Activated gamma-delta T cell treated with anti-CD3 and anti-CD28 coated beads, Interleukin-2, amount 50 U/mL, for 16 hours (primary cell): ENCODE results near the gene CACNA2D3.
"Not testable (repeated sequence)": the region's sequence is repeated elsewhere in the genome, so short reads cannot be mapped to it uniquely, and the experiment has no call there.

Experiments
- DNase-seq: peaks from one replicate; pipeline ENCODE4 v3.0.0-alpha.2; 2020; ENCODE audit warnings: low read depth

The CACNA2D3 gene

DNA sequence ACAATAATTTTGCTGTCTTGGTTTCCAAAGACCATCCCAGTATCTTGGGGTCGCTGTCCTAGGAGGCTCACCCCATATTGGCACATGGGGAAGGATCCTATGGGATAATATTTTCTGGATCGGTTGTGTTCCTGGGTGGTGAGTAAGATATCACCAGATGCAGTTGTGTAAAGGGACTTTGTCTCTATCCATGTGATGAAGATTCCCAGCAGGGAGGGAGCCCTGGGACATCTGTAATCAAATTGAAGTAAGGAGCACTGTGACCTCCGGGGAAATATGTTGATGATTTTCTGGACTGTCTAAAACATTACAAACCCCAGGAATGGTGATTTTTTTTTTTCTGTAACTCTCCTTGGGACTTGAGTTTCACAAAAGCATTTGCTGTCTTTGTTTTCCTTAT lies 841.7 kb downstream of the CACNA2D3 start:
- DNase-seq, result no peak

DNA sequence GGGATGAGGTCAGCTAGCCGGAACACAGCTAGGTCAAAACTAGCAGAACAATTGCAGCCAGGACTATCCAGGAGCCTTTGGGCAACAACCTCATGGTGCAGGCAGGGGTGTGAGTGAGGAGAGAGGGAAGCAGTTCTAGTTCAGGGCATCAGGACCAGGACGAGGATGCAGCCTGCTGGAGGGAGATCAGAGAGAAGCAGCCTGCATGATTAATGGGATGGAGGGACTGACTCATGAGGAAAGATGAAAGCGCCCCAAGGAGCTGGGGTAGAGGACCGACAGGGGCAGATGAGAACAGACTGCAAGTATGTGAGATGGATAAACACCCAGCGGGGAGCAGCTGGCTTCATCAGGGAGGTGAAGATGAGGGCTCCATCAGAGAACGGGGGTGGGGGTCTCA lies 843.4 kb downstream of the CACNA2D3 start:
- DNase-seq, result no peak

DNA sequence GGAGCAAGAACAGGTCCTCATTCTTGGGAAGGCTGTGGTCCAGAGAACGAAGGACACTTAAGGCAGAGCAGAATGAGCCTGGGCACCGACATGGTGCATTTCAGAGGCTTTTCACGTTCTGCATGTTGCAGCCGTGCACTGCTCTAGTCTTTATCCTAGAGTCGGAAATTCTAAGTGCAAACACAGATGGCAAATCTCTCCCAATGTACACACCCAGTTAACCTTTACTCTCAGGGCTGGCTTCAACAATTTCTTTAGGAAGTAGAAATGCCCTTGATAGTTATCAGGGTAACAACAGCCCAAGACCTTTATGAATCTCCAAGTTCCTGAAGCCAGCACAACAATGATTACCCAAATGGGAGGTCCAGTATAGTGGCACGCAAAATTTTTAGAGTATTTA lies 844.6 kb downstream of the CACNA2D3 start:
- DNase-seq, result no peak

DNA sequence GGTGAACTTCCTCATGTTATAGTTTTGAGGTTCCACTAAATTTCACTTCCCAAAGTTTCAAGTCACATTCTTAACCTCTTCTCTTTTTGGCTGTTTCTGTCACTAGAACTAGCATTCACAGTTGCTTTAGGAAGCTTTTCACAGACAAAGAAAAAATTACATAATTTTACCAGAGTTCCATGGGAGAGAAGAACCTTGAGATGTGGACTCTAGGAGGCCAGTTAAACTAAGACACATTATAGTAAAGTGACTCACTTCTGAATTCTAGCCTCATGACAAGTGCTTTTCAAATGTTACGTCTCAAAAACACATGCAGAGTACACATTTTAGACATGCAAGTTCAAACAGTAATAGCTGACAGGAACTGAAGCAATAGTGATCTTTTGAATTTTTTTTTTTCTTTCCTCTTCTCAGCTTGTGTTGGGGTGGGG lies 845.4 kb downstream of the CACNA2D3 start:
- DNase-seq, result no peak

DNA sequence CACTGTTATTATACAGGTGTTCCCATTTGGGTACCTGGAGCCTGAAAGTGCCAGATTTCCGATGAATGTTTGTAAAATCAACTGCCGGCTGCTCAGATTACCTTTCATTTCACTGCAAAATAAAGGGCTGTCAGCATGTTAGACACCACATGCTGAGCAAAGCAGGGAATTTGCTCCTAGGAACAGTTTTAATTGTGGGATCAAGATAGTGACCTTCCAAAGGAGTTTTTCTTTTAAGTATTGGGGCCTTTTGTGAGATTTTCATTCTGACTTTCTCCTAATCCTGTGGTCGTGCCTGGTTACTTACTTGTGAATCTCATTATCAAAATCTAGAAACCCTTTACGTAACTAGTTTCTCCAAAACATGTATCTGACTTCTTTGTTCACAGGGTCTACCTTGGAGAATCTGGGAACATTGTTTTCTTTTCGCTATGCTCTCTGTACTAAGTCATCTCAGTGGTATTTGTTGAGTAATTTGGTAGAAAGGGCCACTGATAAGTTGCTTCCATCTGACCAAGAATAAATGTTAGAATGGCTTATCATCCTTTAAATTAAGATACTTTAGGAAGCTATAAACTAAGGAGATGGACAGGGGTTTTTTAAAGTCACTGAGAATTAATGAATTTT lies 846.3 kb downstream of the CACNA2D3 start:
- no peak for DNase-seq

DNA sequence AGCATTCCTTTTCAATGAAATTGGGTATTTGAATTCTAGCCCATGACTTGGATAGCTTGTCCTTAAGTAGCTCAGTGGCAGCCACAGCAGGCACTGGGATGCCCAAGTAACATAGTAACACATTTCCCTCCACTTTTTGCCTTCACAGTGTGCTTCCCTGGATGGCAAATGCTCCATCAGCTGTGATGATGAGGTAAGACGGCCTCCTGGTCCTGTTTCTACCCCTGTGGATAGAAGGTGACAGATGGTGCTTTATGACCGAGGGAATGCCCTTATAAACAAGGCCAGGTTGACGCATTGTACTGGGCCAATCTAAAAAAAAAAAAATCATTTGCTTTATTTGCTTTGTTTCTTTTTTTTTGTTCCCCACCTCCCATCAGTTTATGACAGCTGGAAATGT lies 847.3 kb downstream of the CACNA2D3 start:
- DNase-seq, result no peak

DNA sequence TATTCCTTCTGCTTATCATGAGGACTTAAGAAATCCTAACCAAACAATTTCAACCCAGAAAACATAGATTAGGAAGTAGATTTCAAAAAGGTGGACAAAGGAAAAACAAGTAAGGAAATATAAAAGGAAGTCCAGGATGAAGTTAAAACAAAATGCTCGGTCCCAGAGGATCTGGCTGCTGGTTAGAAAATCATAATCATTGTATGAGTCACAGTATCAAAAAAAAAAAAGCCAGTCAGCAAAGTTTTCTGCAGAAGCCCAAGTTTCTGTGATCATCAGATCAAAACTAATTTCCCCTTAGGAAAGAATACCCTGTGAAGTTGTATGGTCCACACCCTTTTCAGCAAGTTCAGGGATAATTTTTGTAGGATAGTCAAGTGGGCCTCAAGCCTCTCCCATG lies 848.5 kb downstream of the CACNA2D3 start:
- no peak for DNase-seq

DNA sequence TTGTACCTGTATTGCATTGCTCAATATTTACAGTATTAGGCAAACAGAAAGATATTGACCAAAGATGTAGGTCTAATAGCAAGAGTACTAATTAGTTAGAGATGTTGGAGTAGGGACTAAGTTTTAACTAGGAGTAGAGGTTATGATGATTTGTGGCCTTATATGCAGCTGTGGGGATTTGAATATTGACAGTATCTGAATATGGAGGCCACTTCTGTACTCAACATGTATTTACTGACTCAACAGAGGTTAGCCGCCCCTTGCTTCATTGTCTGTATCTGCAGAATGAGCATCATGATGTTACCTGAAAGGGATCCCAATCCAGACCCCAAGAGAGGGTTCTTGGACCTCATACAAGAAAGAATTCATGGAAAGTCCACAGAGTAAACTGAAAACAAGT lies 855.1 kb downstream of the CACNA2D3 start:
- no peak for DNase-seq

DNA sequence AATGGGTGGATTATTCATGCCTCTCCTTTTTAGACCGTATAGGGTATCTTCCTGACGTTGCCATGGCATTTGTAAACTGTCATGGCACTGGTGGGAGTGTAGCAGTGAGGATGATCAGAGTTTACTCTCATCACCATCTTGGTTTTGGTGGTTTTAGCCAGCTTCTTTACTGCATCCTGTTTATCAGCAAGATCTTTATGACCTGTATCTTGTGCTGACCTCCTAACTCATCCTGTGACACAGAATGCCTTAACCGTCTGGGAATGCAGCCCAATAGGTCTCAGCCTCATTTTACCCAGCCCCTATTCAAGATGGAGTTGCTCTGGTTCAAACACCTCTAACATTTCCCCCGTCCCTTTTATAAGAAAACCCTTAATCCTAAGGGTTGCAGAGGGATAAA lies 855.6 kb downstream of the CACNA2D3 start:
- DNase-seq, result not testable (repeated sequence)

DNA sequence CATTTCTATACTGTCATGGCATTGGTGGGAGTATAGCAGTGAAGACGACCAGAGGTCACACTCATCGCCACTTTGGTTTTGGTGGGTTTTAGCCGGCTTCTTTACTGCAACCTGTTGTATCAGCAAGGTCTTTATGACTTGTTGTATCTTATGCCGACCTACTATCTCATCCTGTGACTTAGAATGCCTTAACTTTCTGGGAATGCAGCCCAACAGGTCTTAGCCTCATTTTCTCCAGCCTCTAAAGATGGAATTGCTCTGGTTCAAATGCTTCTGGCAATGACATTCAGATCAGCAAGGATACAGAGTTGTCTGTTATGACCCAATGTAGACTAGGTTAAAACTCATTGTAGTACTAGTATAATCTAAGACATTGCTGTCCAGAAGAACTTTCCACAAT lies 860.5 kb downstream of the CACNA2D3 start:
- no peak for DNase-seq

DNA sequence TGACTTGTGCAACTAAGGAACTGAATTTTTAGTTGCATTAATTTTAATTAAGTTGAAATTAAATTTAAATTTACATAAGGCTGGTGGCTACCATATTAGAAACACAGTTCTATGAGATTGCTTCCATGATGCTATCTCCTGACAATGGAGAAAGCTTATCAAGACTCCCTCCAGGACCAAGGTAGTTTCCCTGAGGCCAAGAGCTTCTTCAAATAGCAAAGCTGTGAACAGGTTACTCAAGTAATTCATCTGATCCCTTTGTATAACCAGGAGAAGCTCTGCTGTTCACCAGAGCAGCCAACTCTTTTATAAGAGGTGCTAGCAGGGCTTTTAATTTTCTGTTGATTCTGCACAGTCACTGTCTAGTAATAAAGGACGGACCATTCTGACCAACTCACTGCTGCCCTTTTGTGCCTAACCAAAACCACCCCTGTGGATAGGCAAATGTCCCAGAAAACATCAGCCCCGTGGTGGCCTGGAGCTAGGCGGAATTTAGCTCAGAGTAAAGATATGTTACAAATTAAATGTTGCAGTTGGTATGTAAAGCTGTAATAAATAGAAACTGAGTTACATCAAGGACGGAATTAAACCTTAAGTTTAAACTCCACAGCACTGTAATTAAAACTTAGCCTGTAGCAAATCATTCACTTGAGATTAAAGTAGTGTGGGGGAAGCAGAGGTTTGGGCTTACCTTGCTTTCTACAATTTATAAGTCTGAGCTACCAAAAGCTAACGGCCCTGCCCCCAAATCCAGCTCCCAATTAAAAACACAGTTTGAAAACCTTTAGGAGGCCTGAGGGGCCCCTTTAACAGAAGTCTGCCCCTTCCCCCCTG lies 861.1 kb downstream of the CACNA2D3 start:
- no peak for DNase-seq

DNA sequence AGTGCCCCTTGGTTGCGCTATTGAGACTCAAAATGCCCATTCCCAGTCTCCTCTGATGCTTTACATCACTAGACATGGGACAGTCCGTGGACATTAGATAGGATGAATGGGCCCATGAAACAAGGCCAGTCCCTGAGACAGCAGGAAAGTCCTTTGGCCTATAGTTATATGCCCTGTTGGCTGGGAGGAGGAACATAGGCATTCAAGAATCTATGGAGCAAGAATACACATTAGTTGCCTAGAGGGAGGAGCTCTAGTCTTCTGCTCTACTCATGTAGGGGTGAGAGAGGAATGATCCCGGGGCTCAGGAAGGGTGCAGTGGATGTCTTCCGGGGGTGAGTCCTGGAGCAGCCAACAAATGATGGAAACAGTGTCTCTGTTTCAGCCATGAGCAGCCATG lies 863.5 kb downstream of the CACNA2D3 start:
- no peak for DNase-seq

DNA sequence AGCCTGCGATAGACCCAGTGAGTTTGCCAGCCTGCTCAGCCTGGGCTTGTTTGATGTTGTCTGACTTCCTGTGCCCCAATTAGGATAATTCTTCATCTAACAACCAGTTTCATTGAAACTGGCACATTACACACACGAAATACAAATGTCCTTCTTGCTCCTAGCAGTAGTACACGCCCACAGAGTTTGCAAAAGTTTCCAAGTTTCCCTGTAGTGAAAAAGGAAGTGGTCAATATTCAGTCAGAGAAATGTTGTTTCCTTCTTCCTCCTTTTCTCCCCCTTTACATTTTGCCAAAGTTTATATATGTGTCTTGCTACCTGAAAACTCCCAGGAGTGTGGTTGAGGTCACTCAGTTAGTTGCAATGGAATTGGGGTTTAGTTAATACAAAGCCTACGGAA lies 863.9 kb downstream of the CACNA2D3 start:
- DNase-seq, result no peak

DNA sequence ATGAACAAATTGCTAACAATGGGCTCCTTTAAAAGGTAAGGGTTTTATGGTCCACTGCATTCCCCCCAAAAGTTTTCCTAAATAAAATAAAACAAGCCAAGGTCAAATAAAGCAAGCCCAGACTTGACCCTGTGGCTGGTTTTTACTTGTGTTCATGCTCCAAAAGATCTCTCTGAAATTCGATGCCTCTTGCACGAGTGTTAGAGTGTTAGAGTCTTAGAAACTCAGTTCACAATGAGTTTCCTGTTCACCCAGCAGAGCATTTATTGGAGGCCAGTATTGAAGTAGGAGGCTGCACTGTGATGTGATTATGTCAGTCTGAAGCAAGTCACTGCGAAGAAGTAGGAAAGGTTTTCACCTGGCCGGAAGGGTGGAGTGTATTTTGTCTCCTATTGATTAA lies 865.4 kb downstream of the CACNA2D3 start:
- no peak for DNase-seq

DNA sequence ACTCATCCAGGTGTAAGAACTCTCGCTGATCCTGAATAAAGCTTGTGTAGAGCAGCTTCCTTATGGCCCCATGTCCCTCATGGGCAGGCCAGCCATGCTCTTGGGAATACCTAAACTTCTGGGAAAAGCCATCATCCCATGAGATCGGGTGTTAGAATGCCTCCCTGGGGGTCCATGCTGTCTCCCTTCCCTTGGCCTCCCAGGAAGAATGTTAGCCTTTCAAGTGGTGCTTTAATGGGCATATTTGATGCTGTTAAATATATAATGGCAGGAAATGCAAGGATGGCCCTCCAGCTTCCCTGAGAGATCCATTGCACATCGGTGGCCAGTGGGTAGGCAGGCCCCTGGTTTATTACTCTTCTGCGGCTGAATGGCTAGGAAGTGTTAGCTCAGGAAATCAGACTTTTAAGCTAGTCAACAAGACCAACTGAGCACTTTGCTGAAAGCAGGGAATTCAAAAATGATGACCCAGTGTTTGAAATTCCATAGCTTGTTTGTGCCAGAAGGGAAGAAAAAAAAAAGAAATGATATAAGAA lies 866.0 kb downstream of the CACNA2D3 start:
- DNase-seq, result no peak

DNA sequence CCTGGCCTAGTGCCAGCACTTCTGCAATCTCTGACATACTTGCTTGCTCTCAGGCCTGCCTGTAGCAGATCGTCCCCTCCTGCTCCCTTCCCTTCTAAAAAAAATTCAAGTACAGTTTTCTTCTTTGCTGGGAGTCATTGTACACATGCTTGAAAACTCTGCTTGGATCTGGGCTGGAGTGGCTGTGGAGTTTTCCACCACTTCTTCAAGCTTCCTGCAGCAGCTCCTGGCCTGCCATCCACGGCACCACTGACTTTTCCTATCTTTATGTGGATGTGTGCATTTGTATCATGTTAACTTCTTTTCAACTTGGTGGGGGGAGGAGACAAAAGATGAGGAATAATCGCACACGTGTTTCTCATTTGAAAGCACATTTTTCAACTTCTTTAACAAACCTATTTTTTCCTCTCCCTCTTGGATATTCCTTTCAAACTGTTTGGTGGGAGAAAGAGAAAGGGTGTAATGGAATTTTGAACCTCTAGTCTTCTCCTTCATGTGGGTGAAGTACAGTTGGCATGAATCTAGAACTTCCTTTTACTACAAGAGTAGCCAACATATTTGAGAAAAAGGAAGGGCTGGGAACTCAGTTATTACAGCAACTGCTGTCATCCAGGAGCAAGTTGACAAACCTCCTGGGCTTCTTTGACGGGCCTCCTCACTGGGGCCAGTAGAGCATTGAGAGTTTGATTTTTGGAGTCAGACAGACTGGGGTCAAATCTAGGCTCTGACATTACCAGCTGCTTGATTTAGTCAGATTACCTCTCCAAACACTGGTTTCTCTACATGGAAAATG lies 866.7 kb downstream of the CACNA2D3 start:
- no peak for DNase-seq

DNA sequence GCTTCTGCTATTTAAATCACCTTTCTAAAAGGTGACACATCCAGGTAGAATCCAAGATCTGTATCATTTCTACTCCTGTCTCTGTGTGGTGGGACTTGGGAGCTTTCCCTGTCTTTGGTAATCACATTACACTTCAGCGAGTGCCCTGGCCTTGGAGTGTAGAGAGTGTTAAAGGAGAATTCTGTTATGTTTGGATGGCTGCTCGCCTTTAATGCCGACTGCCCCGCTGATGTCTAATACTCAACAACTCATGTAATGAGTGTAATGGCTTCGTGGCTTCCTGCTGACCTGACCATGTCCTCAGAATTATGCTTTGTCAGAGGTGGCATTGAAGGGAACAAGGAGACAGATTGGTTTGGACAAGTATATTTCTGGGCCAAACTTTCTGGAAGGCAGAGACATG lies 871.8 kb downstream of the CACNA2D3 start:
- no peak for DNase-seq

DNA sequence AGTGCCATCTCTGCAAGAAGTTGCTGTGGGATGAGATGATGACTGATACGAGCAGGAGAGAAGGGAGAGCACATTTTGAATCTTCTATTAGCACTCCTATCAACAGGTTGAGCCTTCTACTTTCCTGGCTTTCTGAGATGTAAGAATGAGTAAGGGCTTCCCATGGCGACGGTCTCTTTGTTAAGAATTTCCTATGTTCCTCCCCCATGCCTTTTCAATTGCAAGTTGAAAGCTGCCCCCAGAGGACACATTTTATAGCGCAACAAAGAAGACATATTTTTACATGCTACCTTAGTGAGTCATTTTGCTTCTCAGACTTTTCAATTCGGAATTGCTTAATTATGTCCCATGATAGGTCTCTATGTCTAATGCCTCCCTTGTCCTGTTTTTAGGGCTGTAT lies 876.8 kb downstream of the CACNA2D3 start:
- DNase-seq, result no peak

DNA sequence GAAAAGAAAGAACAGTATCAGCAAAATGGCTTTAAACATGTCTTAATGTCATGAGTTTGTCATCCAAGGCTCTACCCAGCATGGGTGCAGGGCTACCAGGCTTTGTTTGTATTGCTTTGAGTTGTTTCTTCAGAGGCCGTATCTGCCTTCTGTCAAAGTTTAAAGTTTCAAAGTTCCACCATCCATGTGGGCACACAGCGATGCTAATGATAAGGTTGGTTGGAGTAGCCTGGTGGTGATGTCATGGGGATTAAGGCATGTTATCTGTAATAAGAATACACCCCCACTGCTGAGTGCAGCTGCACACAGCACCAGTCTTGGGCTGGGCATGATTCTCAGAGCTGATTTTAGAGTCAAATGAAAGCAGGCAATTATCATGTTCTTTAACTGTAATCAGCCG lies 877.5 kb downstream of the CACNA2D3 start:
- no peak for DNase-seq

DNA sequence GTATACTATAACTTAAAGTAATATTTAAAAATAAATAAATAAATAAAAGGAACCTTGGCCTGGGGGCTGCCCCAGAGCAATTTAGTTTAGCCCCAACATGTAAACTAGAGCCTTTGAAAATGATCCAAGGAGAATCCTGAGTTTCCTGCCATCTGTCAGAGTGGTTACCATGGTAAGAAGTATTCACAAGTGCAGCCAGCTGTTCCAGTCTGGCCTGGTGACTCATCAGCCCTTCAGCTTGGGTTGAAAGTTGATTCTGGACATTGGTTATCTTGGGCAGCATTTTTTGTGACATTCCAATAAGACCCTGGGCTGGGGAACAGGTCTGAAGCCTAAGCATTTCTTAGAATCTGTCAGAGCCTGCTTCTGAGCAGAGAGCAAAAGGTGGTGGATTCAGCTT lies 878.2 kb downstream of the CACNA2D3 start:
- no peak for DNase-seq

DNA sequence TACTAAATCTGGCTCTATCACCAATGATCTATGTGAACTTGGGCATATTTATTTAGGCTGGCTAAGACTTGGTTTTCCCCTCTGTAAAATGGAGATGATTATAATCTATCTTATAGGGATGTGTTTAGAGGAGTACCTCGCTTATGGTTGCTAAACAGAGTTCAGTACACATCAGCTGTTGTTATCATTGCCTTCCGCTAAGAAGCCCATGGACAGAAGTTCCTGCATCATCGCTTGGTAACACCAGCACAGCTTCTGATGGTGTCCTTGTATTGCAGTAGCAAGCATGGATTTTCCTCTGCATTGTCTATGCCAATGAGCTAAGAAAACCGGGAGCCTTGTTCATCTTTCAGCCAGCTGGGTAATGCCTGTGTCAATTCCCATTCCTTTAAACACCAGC lies 878.6 kb downstream of the CACNA2D3 start:
- DNase-seq, result no peak

DNA sequence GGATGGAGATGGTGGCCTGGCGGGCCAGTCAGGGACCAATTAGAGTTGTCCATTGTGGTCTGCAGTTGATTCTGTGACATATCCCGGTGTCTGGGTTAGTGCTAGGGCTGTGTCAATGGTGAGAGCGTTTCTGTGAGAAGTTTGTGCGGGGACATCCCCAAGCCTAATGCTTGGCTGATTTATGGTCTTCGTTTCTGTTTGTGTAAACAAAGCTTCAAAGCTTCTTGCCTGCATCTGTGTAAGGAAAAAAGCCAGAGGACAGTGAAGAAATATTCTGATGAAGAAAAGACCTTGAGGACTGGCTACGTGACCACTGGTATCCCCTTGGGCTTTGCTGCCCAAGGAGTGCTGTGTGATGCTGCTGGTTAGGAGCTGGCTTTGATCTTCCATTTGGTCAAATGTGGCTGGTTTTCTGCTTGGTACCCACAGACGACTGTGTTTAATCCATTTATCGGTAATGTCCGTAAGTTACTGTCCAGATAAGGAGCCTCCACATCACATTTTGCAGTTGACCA lies 880.1 kb downstream of the CACNA2D3 start:
- DNase-seq, result no peak
